Measurements from ENCODE around the gene APOL4. TPM values are rescaled to one million over a fixed set of nuclear protein-coding genes. Genes with fewer than 3 reads are reported as not detected.

Gene APOL4
- total and polyA plus RNA-seq, 2 of the 4 experiments (the other 2 are of a cell fraction) = 0.07 TPM; not detected in 1

- dilution Hi-C loops (cut with HindIII; ENCODE audit: low sequenced_read_pairs, unreplicated experiment) = no loop called here
- H3K79me1 ChIP-seq (ENCODE audit: low read depth in 1 of 2, low read length in 2 of 2) = no peaks in the 10 kb centered on the region
- ChIA-PET POLR2A (ENCODE audit: unreplicated experiment) (no interaction called here), CTCF (no interaction called here)
- H3K9ac ChIP-seq (ENCODE audit: low read depth, low read length) = no peak overlapping the region
- H3K14ac ChIP-seq (replicated peaks; ENCODE audit: low read depth, low read length) = no peak overlapping the region
- H2BK120ac ChIP-seq (ENCODE audit: low read depth, low read length) = no peak overlapping the region
- H3K27me3 ChIP-seq (ENCODE audit: control insufficient read depth, insufficient read depth, low read length) = no peaks in the 10 kb centered on the region
- peaks cover 12% of the 10 kb centered on the region for H3K36me3 ChIP-seq (ENCODE audit: control insufficient read depth, insufficient read depth, low read length)
- ATAC-seq (ENCODE audit: low read depth) (no peak), DNase-seq (no peak)
- no peak overlapping the region for H3K27ac ChIP-seq (ENCODE audit: insufficient read depth, low read length)
- H4K8ac ChIP-seq (ENCODE audit: low read depth in 2 of 2, low read length in 2 of 2) = no peak overlapping the region
- no peak overlapping the region for H3K18ac ChIP-seq (ENCODE audit: low read depth, low read length)
- no CpG with 5 or more reads among the region's 4 CpGs for WGBS, 2 experiments (ENCODE audit: extremely low coverage in 2 of 2, insufficient read length in 1 of 2)
- H3K4ac ChIP-seq (ENCODE audit: low read depth, low read length) = no peak overlapping the region
- in situ Hi-C loops (cut with MboI; ENCODE audit: low sequenced_read_pairs) = no loop called here
- H3K23ac ChIP-seq (ENCODE audit: low read depth, low read length) = no peak overlapping the region
- no peak overlapping the region for H2BK5ac ChIP-seq (ENCODE audit: low read depth, low read length, poor library complexity, severe bottlenecking)
- H3K4me2 ChIP-seq (ENCODE audit: low read depth, low read length) = no peak overlapping the region
- H4K20me1 ChIP-seq (ENCODE audit: insufficient read depth, low read length) = no peaks in the 10 kb centered on the region
- H3K9me1 ChIP-seq (ENCODE audit: insufficient read depth, low read length) = peaks cover 6% of the 10 kb centered on the region; the same call in 1 of the 2 replicates
- no peak overlapping the region for H2BK15ac ChIP-seq (ENCODE audit: low read depth, low read length)
- no peak overlapping the region for H3K4me3 ChIP-seq (ENCODE audit: insufficient read depth, low read depth, low read length)
- no peak overlapping the region for H2AK9ac ChIP-seq (replicated peaks; ENCODE audit: low read depth, low read length, poor library complexity)
- no peak overlapping the region for H2AFZ ChIP-seq (replicated peaks; ENCODE audit: low read length, poor library complexity)
- H4K91ac ChIP-seq (ENCODE audit: insufficient read depth, low read depth, low read length) = no peak overlapping the region
- no peak overlapping the region for H4K5ac ChIP-seq (ENCODE audit: low read depth, low read length)
- TF ChIP-seq CHD1 (IDR thresholded peaks at IDR 0.05; ENCODE audit: low read depth, low read length) = no peak
- TF ChIP-seq FOS (IDR thresholded peaks at IDR 0.05; ENCODE audit: low read depth, low read length) = no peak
- TF ChIP-seq NFE2L2 (IDR thresholded peaks at IDR 0.05; ENCODE audit: low read depth, low read length) = no peak
- TF ChIP-seq CEBPB (IDR thresholded peaks at IDR 0.05; ENCODE audit: low read depth, low read length) = no peak
- no peak for TF ChIP-seq MXI1 (IDR thresholded peaks at IDR 0.05; ENCODE audit: borderline replicate concordance, low read depth, low read length)
- no peak overlapping the region for H2BK20ac ChIP-seq (ENCODE audit: low read depth, low read length)
- no TSS peak for BruUV-seq (replicated peaks)
- H2AK5ac ChIP-seq (ENCODE audit: low read depth, low read length) = no peak overlapping the region
- H3K4me1 ChIP-seq (ENCODE audit: control insufficient read depth, insufficient read depth, low read length) = peaks cover 3% of the 10 kb centered on the region; the same call in 1 of the 2 replicates
- no peaks in the 10 kb centered on the region for H3K9me3 ChIP-seq (ENCODE audit: control insufficient read depth, insufficient read depth, low read length)
- no peak overlapping the region for H3K56ac ChIP-seq (ENCODE audit: extremely low read depth, insufficient read depth, low read length)
- intact Hi-C loops (cut with micrococcal nuclease) = no loop called here
Observed at GRCh38 chr22:36224245-36224644, 22.6 kb upstream of the APOL4 start.
